B cell (primary cell): ENCODE results near the gene EVL. TPM values are rescaled to one million over a fixed set of nuclear protein-coding genes. Genes with fewer than 3 reads are reported as not detected.

Experiments used
- ATAC-seq: fragments of 200-7000 bp; cut with Tn5 transposase; one replicate; pipeline ENCODE4 v1.10.0; 2021; ENCODE audit warnings: low read depth, mild to moderate bottlenecking, moderate number of reproducible peaks, moderate library complexity
- CTCF ChIA-PET: fragments of 350-600 bp; sonication (Branson Sonifier 250); formaldehyde crosslinking; loops from one replicate; lab custom pipeline; 2021; ENCODE audit warnings: antibody characterized with exemption, inconsistent platforms; lab: Charles Lee
- POLR2A ChIA-PET: fragments of 350-600 bp; sonication (Branson Sonifier 250); formaldehyde crosslinking; loops from one replicate; lab custom pipeline; 2021; ENCODE audit warnings: antibody characterized with exemption; lab: Charles Lee
- DNase-seq: peaks from one replicate; pipeline ENCODE4 v3.0.0; 2013
- H2AFZ ChIP-seq: 2 replicates; pipeline ENCODE4 v1.6.1; 2012; ENCODE audit warnings: mild to moderate bottlenecking, low read depth, low read length; ENCODE audit not compliant: insufficient read depth, poor library complexity, severe bottlenecking
- H3K27ac ChIP-seq, 2 donors: 1 replicate in 1 of 2; 2 replicates in 1 of 2; pipeline ENCODE4 v1.5.1; 2012 to 2013; ENCODE audit warnings: low read length in 2 of 2, mild to moderate bottlenecking in 2 of 2, moderate library complexity in 1 of 2
- H3K27me3 ChIP-seq, 4 experiments: fragments of 200-600 bp in 1 of 4; sonication (generic) in 1 of 4; replicated peaks in 1 of 4; 1 replicate in 2 of 4; 2 replicates in 2 of 4; pipeline versions ENCODE4 v1.6.1 to v1.7.0; 2013 to 2016; ENCODE audit warnings: low read length in 3 of 4, mild to moderate bottlenecking in 2 of 4, mixed read lengths in 1 of 4, moderate library complexity in 1 of 4; ENCODE audit not compliant: insufficient read depth in 4 of 4, control insufficient read depth in 3 of 4; ENCODE audit errors: control extremely low read depth in 1 of 4
- H3K36me3 ChIP-seq, 2 experiments: replicated peaks in 1 of 2; 1 replicate in 1 of 2; 2 replicates in 1 of 2; pipeline versions ENCODE4 v1.6.1 to v1.7.1; 2013; ENCODE audit warnings: low read length in 1 of 2; ENCODE audit not compliant: insufficient read depth in 2 of 2, control insufficient read depth in 1 of 2; ENCODE audit errors: control extremely low read depth in 1 of 2, extremely low read depth in 1 of 2
- H3K4me1 ChIP-seq, 2 donors: fragments of 200-600 bp in 1 of 2; sonication (generic) in 1 of 2; 1 replicate in 1 of 2; 2 replicates in 1 of 2; pipeline versions ENCODE4 v1.5.1 to v1.6.1; 2013 to 2017; ENCODE audit warnings: low read length in 2 of 2; ENCODE audit not compliant: control insufficient read depth in 2 of 2, insufficient read depth in 2 of 2
- H3K4me2 ChIP-seq: replicated peaks from 2 replicates; pipeline ENCODE3; 2012; ENCODE audit warnings: mild to moderate bottlenecking, low read depth, low read length; ENCODE audit not compliant: poor library complexity, severe bottlenecking
- H3K4me3 ChIP-seq, 5 experiments: fragments of 200-600 bp in 1 of 5; sonication (generic) in 1 of 5; 1 replicate in 3 of 5; 2 replicates in 2 of 5; pipeline versions ENCODE4 v1.5.1 to v1.7.0; 2011 to 2016; ENCODE audit warnings: low read length in 4 of 5, mild to moderate bottlenecking in 4 of 5, low read depth in 2 of 5, control low read depth in 1 of 5, moderate library complexity in 1 of 5; ENCODE audit not compliant: insufficient read depth in 1 of 5; ENCODE audit errors: control extremely low read depth in 1 of 5, extremely low read depth in 1 of 5
- H3K79me2 ChIP-seq: fragments of 200-600 bp; sonication (generic); one replicate; pipeline ENCODE4 v1.6.0; 2016; ENCODE audit warnings: low read length; ENCODE audit not compliant: control insufficient read depth, insufficient read depth
- H3K9ac ChIP-seq: fragments of 200-600 bp; sonication (generic); 2 replicates; pipeline ENCODE4 v1.6.1; 2017; ENCODE audit warnings: mild to moderate bottlenecking, low read length, moderate library complexity
- H3K9me3 ChIP-seq, 3 donors: one replicate each; pipeline versions ENCODE4 v1.6.1 to v1.7.1; 2013; ENCODE audit warnings: low read length in 2 of 3; ENCODE audit not compliant: control insufficient read depth in 2 of 3, insufficient read depth in 1 of 3; ENCODE audit errors: control extremely low read depth in 1 of 3
- H4K20me1 ChIP-seq: 2 replicates; pipeline ENCODE4 v1.6.0; 2012; ENCODE audit warnings: mild to moderate bottlenecking, low read length; ENCODE audit not compliant: insufficient read depth, control insufficient read depth, poor library complexity, severe bottlenecking
- H3K27ac Mint-ChIP-seq: one replicate; pipeline ENCODE4 v1.8.0; 2021; ENCODE audit warnings: mixed read lengths
- H3K27me3 Mint-ChIP-seq: one replicate; pipeline ENCODE4 v1.8.0; 2021; ENCODE audit warnings: mixed read lengths
- H3K4me1 Mint-ChIP-seq: one replicate; pipeline ENCODE4 v1.8.0; 2021; ENCODE audit warnings: mixed read lengths
- H3K4me3 Mint-ChIP-seq: one replicate; pipeline ENCODE4 v1.8.0; 2021; ENCODE audit warnings: mixed read lengths
- H3K9me3 Mint-ChIP-seq: one replicate; pipeline ENCODE4 v1.8.0; 2022; ENCODE audit warnings: mixed read lengths; ENCODE audit not compliant: insufficient read depth
- EZH2 ChIP-seq: IDR thresholded peaks from 2 replicates; pipeline ENCODE4 v1.6.1; 2012; ENCODE audit warnings: borderline replicate concordance, low read depth, mild to moderate bottlenecking, moderate library complexity, low read length; ENCODE audit not compliant: insufficient read depth, poor library complexity, severe bottlenecking
- WGBS: methylation state at CpG from one replicate; pipeline ENCODE4 v1.1.5; 2013; ENCODE audit warnings: missing lambda C conversion rate; ENCODE audit not compliant: insufficient coverage; 5-methylcytosine and 5-hydroxymethylcytosine counted together
- intact Hi-C: fragments of 100-400 bp; cut with micrococcal nuclease; formaldehyde crosslinking; loops from one replicate; pipeline ENCODE4 v1.10.0; 2022
- polyA plus RNA-seq: library from polyadenylated mRNA; depleted of rRNA; stranded (reverse); fragments of >200 nt; gene quantifications from 2 replicates; pipeline ENCODE4 v1.2.3, GENCODE V29; 2012
- total RNA-seq, 2 donors: library from RNA; stranded (reverse); fragments of 120-200 nt in 1 of 2; gene quantifications; 1 replicate in 1 of 2; 2 replicates in 1 of 2; pipeline versions ENCODE4 v1.2.3 to v1.2.4, GENCODE V29; 2013 to 2022
- TF ChIP-seq, protein P1 (sequence below): fragments of 200-600 bp; IDR thresholded peaks from one replicate; pipeline ENCODE4 v1.8.0; 2022; ENCODE audit warnings: antibody characterized with exemption, mild to moderate bottlenecking

The EVL gene
- total and polyA plus RNA-seq, 2 donors (not counting 1 experiment from before 2014, with no cell fraction given), result 486 to 892 TPM

DNA sequence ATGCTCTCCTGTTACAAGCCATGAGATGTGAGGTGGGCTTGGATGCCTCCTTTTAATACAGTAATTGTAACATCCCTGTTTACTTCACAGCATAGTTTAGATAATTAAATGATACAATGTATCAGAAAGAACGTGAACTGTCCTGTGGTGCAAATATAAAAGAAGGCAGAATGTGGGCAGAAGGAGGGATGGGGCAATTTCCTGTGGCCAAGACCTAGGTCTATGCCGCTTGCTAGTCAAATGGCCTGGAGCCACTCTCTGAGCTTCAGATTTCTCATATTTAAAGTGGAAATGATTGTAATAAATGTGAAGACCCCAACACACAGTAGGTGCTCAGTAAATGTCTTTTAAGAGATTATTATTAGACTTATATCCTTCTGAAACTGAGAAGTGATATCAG is 24.0 kb upstream of the EVL start:
- ChIA-PET POLR2A (no interaction called here), CTCF (no interaction called here)
- H3K27me3 ChIP-seq, result no peaks in the 10 kb centered on the region
- Mint-ChIP-seq H3K9me3 (no peaks in the 10 kb centered on the region), H3K4me1 (no peaks in the 10 kb centered on the region), H3K27me3 (no peaks in the 10 kb centered on the region), H3K27ac (no peak overlapping the region), H3K4me3 (no peak overlapping the region)
- WGBS, result no CpG with 5 or more reads among the region's 2 CpGs
- no peaks in the 10 kb centered on the region for H3K4me1 ChIP-seq
- TF ChIP-seq, protein P1, sequence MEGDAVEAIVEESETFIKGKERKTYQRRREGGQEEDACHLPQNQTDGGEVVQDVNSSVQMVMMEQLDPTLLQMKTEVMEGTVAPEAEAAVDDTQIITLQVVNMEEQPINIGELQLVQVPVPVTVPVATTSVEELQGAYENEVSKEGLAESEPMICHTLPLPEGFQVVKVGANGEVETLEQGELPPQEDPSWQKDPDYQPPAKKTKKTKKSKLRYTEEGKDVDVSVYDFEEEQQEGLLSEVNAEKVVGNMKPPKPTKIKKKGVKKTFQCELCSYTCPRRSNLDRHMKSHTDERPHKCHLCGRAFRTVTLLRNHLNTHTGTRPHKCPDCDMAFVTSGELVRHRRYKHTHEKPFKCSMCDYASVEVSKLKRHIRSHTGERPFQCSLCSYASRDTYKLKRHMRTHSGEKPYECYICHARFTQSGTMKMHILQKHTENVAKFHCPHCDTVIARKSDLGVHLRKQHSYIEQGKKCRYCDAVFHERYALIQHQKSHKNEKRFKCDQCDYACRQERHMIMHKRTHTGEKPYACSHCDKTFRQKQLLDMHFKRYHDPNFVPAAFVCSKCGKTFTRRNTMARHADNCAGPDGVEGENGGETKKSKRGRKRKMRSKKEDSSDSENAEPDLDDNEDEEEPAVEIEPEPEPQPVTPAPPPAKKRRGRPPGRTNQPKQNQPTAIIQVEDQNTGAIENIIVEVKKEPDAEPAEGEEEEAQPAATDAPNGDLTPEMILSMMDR, result no peak
- TF ChIP-seq EZH2, result no peak
- H3K9me3 ChIP-seq, result no peaks in the 10 kb centered on the region
- H4K20me1 ChIP-seq, result no peaks in the 10 kb centered on the region
- no peak overlapping the region for H3K4me2 ChIP-seq
- no peak for DNase-seq
- H3K9ac ChIP-seq, result no peak overlapping the region
- no peak for ATAC-seq
- no peak overlapping the region for H3K27ac ChIP-seq
- no peaks in the 10 kb centered on the region for H3K36me3 ChIP-seq
- no peak overlapping the region for H2AFZ ChIP-seq
- no peaks in the 10 kb centered on the region for H3K79me2 ChIP-seq
- H3K4me3 ChIP-seq, result no peak overlapping the region
- intact Hi-C loops, result no loop called here

GRCh38 chr14:100042286-100042685 is 22.9 kb upstream of the EVL start:
- intact Hi-C loops, result no loop called here
- no peak overlapping the region for H3K4me3 Mint-ChIP-seq

More at GRCh38 chr14:100042286-100042685, 22.9 kb upstream of the EVL start:
- H3K27me3 Mint-ChIP-seq, result no peaks in the 10 kb centered on the region
- H3K27ac ChIP-seq, result no peak overlapping the region
- H3K4me2 ChIP-seq, result no peak overlapping the region
- no peak overlapping the region for H3K9ac ChIP-seq
- DNase-seq, result no peak
- H3K36me3 ChIP-seq, result no peaks in the 10 kb centered on the region
- H3K9me3 ChIP-seq, result no peaks in the 10 kb centered on the region
- H3K4me3 ChIP-seq, result no peak overlapping the region
- H3K4me1 Mint-ChIP-seq, result no peaks in the 10 kb centered on the region
- TF ChIP-seq, protein P1, result no peak
- no peak for TF ChIP-seq EZH2
- H3K79me2 ChIP-seq, result no peaks in the 10 kb centered on the region
- no peak overlapping the region for H2AFZ ChIP-seq
- 83% methylated on average over 2 of the region's 6 CpGs for WGBS
- no peaks in the 10 kb centered on the region for H3K27me3 ChIP-seq
- no peak overlapping the region for H3K27ac Mint-ChIP-seq
- no peaks in the 10 kb centered on the region for H3K9me3 Mint-ChIP-seq
- no peaks in the 10 kb centered on the region for H3K4me1 ChIP-seq
- ChIA-PET CTCF (interaction anchor here (0.6 kb wide), 1 partner anchor 151 kb away, joined by 3 read pairs; no protein-coding TSS in a partner anchor), POLR2A (no interaction called here)
- H4K20me1 ChIP-seq, result no peaks in the 10 kb centered on the region
- no peak for ATAC-seq
